DND-41 (cell line): ENCODE measurements around the gene GCLC.

Experiments used
- EZH2 ChIP-seq: IDR thresholded peaks from 3 replicates; pipeline ENCODE4 v1.6.1; 2012; ENCODE audit warnings: borderline replicate concordance, low read depth, mild to moderate bottlenecking, moderate library complexity, low read length, inconsistent platforms; ENCODE audit not compliant: severe bottlenecking
- TF ChIP-seq, protein P1 (sequence below): IDR thresholded peaks from 2 replicates; pipeline ENCODE4 v1.5.1; 2012; ENCODE audit warnings: borderline replicate concordance, low read length, moderate library complexity, mild to moderate bottlenecking; ENCODE audit not compliant: poor library complexity, severe bottlenecking; ENCODE audit errors: extremely low read depth

DNA sequence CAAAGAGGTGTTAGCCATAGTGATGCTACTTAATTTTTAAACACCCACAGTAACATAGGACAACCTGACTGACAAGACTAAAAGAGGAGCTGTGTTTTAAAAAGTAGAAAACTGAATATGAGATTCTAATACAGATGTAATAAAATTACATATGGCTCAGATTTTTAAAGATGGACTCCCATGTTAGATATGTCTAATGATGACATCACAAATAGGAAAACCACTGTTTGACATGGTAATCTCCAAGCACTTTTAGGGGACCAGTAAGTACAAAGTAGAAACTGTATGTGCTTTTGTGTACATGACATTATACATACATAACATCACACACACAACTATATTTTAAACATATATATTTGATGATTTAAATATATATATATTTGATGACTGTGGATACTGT is 16.8 kb downstream of the GCLC start:
- TF ChIP-seq, protein P1, sequence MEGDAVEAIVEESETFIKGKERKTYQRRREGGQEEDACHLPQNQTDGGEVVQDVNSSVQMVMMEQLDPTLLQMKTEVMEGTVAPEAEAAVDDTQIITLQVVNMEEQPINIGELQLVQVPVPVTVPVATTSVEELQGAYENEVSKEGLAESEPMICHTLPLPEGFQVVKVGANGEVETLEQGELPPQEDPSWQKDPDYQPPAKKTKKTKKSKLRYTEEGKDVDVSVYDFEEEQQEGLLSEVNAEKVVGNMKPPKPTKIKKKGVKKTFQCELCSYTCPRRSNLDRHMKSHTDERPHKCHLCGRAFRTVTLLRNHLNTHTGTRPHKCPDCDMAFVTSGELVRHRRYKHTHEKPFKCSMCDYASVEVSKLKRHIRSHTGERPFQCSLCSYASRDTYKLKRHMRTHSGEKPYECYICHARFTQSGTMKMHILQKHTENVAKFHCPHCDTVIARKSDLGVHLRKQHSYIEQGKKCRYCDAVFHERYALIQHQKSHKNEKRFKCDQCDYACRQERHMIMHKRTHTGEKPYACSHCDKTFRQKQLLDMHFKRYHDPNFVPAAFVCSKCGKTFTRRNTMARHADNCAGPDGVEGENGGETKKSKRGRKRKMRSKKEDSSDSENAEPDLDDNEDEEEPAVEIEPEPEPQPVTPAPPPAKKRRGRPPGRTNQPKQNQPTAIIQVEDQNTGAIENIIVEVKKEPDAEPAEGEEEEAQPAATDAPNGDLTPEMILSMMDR: no peak
- no peak for TF ChIP-seq EZH2
